Activated naive CD4-positive, alpha-beta T cell treated with anti-CD3 and anti-CD28 coated beads, Interleukin-2, amount 50 U/mL, for 72 hours (primary cell): ENCODE measurements around the gene NANOG. TPM values are rescaled to one million over a fixed set of nuclear protein-coding genes. Genes with fewer than 3 reads are reported as not detected.
A peak's percentile ranks its signal among the peaks of the same experiment; 100 is the strongest.
"Not testable (repeated sequence)": the region's sequence is repeated elsewhere in the genome, so short reads cannot be mapped to it uniquely, and the experiment has no call there.

Experiments
- ATAC-seq, 2 donors: fragments of 150-1000 bp; cut with Tn5 transposase; 2 replicates each; pipeline ENCODE4 v1.10.0; 2021; ENCODE audit warnings: mild to moderate bottlenecking in 2 of 2, moderate library complexity in 2 of 2
- DNase-seq, 2 donors: peaks; one replicate each; pipeline ENCODE4 v3.0.0; 2021 to 2022; ENCODE audit warnings: low spot score in 2 of 2
- H3K27ac Mint-ChIP-seq, 2 donors: one replicate each; pipeline ENCODE4 v1.8.0; 2022; ENCODE audit warnings: mild to moderate bottlenecking in 2 of 2, mixed read lengths in 2 of 2
- H3K36me3 Mint-ChIP-seq, 2 donors: one replicate each; pipeline ENCODE4 v1.8.0; 2022; ENCODE audit warnings: mixed read lengths in 2 of 2
- H3K9me3 Mint-ChIP-seq, 2 donors: one replicate each; pipeline ENCODE4 v1.8.0; 2022; ENCODE audit warnings: mixed read lengths in 2 of 2
- total RNA-seq, 2 donors: library from RNA; stranded (reverse); gene quantifications; one replicate each; pipeline ENCODE4 v1.2.3, GENCODE V29; 2022

NANOG gene
- total RNA-seq, 2 donors from 2014 or later, result not detected

DNA sequence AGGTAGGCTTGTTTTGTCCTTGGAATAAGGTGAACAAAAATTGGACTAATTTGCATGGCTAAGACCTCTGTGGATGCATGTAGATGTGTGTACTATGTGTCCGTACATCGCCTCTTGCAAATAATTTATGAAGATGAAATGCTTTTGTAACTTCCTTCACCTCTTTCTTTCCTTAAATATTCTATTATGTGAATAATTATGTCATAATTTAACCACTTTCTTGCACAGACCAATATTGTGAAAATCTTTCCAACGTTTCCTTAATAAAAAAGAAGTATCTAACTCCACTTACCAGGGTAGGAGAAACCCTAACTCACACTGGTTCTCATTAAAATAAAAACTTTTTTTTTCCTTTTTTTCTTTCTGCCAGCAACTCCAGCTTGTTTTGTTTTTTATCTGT, 4.0 kb downstream of the NANOG start:
- Mint-ChIP-seq H3K9me3 (no peaks in the 10 kb centered on the region), H3K36me3 (no peaks in the 10 kb centered on the region), H3K27ac (no peak overlapping the region)
- no peak for DNase-seq
- no peak for ATAC-seq

DNA sequence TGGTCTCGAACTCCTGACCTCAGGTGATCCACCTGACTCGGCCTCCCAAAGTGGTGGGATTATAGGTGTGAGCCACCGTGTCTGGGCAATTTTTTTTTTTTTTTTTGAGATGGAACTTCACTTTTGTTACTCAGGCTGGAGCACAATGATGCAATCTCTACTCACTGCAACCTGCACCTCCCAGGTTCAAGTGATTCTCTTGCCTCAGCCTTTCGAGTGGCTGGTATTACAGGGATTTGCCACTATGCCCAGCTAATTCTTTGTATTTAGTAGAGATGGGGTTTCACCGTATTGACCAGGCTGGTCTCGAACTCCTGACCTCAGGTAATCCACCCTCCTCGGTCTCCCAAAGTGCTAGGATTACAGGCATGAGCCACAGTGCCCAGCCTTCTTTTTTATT, 8.1 kb downstream of the NANOG start:
- not testable (repeated sequence) for H3K36me3 Mint-ChIP-seq, H3K9me3 Mint-ChIP-seq, ATAC-seq, DNase-seq, H3K27ac Mint-ChIP-seq

DNA sequence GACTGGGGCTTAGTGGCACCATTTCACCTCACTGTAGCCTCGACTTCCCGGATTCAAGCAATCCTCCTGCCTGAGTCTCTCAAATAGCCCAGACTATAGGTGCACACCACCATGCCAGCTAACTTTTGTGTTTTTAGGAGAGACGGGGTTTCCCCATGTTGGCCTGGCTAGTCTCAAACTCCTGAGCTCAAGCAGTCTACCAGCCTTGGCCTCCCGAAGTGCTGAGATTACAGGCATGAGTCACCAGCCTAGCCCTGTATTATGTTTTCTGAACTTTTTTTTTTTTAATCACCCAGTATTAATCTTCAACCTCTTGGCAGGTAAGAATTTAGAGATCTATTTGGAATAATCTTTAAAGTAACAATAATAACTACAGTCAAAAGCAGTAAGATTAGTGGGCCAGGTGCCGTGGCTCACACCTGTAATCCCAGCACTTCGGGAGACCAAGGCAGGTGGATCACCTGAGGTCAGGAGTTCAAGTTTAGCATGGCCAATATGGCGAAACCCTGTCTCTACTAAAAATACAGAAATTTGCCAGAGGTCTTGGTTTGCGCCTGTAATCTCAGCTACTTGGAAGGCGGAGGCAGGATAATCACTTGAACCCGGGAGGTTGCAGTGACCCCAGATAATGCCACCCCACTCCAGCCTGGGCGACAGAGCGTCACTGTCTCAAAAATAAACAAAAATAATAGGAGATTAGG, 8.6 kb downstream of the NANOG start:
- H3K27ac Mint-ChIP-seq, result no peak overlapping the region
- ATAC-seq, result no peak
- no peaks in the 10 kb centered on the region for H3K36me3 Mint-ChIP-seq
- no peak for DNase-seq
- no peaks in the 10 kb centered on the region for H3K9me3 Mint-ChIP-seq

DNA sequence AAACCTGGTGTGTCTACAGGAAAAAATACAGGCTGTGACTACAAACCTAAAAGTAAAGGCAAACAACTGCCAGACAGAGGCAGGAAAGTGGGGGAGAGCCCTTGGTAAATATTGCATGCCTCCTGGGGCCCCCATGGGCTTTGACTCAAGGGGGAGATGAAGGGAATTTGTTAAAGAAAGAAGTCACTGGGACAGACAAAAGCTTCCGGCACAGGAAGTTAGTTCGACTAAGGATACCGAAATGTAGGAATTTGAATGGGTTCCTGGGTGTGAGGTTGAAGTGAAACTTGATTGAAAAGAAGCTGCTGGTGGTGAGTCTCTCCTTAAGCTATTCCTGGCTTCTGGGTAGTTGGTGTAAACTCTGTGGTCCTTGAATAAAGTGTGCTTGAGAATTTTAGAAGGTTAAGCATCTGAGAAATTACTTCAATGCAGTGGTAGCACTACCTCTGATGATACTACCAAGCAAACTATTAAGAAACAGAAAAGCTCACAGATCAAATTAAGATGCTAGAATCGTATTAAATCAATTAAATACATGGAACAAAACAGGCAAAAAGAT, 9.6 kb downstream of the NANOG start:
- not testable (repeated sequence) for ATAC-seq

DNA sequence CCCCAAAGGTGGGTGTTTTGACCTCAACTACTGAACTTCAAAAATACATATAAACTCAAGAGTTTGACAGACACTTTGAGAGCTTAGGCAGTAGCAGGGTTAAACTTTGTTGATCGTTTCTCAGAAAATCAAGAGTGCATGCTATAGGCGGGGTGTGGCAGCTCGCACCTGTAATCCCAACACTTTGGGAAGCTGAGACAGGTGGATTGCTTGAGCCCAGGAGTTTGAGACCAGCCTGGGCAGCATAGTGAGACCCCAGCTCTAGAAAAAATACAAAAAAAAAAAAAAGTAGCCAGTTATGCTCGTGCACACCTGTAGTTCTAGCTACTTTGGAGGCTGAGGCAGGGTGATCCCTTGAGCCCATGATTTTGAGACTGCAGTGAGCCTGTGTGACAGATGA, 12.3 kb downstream of the NANOG start:
- H3K9me3 Mint-ChIP-seq, result no peaks in the 10 kb centered on the region
- no peak for DNase-seq
- H3K27ac Mint-ChIP-seq, result no peak overlapping the region
- no peaks in the 10 kb centered on the region for H3K36me3 Mint-ChIP-seq
- ATAC-seq, result no peak

More for the DNA sequence above, 9.6 kb downstream of the NANOG start:
- H3K27ac Mint-ChIP-seq, DNase-seq, H3K9me3 Mint-ChIP-seq, H3K36me3 Mint-ChIP-seq: not testable (repeated sequence)

DNA sequence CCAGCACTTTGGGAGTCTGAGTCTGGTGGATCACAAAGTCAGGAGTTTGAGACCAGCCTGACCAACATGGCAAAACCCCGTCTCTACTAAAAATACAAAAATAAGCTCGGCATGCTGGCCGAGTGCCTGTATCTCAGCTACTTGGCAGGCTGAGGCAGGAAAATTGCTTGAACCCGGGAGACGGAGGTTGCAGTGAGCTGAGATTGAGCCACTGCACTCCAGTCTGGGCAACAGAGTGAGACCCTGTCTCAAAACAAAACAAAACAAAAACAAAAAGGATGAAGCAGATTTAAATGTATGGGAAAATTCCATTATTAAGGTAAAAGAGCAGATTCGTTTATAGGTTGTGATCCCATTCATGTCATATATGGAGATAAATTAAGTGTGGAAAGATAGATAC, 17.1 kb downstream of the NANOG start:
- H3K27ac Mint-ChIP-seq, DNase-seq, H3K36me3 Mint-ChIP-seq, H3K9me3 Mint-ChIP-seq, ATAC-seq: not testable (repeated sequence)

DNA sequence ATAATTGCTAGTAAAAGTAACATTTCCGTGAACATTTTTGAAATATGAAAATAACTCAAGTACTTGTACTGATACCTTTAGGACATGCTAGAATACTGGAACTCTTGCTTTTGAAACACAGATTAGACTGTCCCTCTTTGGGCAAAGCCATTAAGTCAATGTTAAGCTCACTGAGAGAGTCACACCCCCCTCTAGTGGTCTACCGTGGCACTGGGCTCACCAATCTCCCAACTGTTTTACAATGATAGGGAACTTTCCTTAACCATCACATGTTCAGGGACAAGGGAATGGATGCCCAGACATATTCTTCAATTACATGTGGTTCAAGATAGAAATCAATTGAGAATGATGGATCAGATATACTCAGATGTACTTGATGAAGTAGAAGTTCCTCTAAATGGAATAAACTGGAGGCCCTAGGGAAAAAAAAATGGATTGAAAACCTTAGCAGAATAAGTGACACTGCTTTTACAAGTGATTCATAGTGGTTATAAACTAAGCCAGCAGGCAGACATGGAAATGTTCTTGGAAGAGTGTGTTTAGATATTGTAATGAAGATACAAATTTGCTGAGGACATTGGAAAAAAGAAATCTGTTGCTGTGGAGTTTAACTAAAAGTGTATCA, 17.8 kb downstream of the NANOG start:
- DNase-seq, result peak in 1 of 2 donors; percentile 73
- no peaks in the 10 kb centered on the region for H3K9me3 Mint-ChIP-seq
- ATAC-seq, result peak; percentile 71 to 73
- H3K36me3 Mint-ChIP-seq, result no peaks in the 10 kb centered on the region
- H3K27ac Mint-ChIP-seq, result no peak overlapping the region

DNA sequence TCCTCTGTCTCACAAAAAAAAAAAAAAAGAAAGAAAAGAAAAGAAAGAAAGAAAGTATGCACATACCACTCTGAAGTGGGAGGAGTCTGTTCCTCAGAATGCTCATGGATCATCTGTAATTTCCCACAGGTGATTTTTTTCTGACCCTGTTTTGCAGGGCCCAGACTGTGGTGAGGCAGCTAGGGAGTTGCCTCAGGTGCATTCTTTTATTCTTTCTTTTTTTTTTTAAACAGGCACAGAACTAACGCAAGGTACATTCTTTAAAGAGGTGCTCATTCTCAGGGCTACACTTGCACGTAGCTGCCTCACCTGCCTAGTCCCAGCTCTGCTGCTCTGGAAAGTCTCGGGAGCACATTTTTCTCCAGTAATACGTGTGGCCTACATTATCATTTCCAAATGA, 36.6 kb downstream of the NANOG start:
- not testable (repeated sequence) for ATAC-seq, H3K9me3 Mint-ChIP-seq, H3K36me3 Mint-ChIP-seq, DNase-seq, H3K27ac Mint-ChIP-seq

DNA sequence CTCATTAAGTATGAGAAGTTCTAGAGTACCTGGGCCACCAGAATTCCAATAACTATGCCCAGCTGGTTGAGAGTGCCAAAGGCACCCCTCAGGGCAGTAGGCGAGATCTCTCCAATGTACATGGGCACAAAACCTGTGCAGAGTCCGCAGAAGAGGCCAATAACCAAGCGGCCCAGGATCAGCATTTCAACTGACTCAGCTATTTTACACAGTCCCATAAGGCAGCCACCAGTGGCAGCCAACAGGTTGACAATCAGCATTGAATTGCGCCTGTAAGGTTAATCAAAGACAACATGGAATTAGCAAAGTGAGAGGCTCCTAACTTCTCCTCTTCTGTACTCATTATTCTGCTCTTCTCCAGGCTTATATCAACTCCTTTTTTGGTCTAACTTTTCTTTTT, 40.5 kb downstream of the NANOG start:
- not testable (repeated sequence) for ATAC-seq, H3K36me3 Mint-ChIP-seq, H3K9me3 Mint-ChIP-seq, H3K27ac Mint-ChIP-seq, DNase-seq

DNA sequence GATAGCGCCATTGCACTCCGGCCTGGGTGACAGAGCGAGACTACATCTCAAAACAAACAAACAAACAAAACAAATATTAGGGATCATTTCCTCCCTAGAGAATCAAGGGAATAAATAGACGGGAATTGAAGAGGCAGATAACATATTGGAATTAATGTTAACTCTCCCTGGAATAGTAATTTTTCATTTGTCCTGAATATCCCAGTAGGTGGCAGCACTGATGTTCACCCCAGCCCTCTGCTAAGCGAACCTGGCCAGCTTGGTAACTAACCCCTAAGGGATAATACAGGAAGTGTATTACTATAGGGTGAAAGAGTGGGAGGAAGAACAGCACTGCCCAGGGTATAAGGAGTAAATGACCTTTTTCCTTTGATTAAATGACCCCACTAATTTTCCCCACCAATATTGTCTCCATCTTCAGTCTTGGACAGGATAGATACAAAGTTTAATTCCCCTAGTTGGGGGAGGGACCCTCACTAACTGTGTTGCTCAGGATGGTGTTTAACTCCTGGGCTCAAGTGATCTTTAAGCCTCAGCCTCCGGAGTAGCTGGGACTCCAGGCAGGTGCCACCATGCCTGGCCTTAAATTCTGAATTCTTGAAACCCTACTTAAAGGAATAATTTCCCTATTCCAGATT, 43.0 kb downstream of the NANOG start:
- DNase-seq, result peak in 1 of 2 donors; percentile 36
- no peak overlapping the region for H3K27ac Mint-ChIP-seq
- peak; percentile 78 to 89 for ATAC-seq
- H3K36me3 Mint-ChIP-seq, result no peaks in the 10 kb centered on the region
- no peaks in the 10 kb centered on the region for H3K9me3 Mint-ChIP-seq

DNA sequence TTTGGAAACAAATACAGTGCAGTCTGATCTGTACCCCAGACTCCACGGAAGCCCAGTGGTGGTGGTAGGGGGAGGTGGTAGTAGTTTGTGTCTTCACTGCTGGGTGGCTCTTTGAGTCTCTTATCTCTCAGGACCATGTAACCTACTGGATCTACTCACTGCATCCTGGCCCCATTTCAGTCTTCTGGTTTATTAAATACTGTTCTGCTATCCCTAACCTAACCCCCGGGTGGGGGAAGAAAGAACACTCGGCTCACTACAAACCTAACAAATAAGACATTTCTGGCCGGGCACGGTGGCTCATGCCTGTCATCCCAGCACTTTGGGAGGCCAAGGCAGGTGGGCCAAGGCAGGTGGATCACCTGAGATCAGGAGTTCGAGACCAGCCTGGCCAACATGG, 44.0 kb downstream of the NANOG start:
- not testable (repeated sequence) for H3K27ac Mint-ChIP-seq, DNase-seq, H3K9me3 Mint-ChIP-seq, H3K36me3 Mint-ChIP-seq
- peak in 1 of 2 donors; percentile 35 for ATAC-seq

DNA sequence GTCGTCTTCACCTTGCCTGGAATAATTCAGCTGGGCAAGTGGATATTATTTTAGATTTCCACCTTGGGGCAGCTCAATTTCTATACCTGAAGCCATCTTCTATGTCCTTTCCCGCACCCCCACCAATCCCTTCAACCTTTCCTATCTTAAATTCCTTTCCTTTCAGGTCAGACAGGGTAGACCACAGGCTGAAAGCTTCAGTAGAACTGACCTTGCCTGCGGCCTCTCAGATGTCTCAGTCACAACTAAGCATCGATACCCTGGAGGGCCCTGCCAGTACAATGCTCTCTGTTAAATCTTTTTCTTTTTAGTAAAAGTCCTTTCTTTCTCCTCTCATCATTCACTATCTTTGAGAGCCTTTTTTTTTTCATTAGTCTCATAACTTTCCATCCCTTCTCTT, 44.6 kb downstream of the NANOG start:
- no peaks in the 10 kb centered on the region for H3K9me3 Mint-ChIP-seq
- H3K36me3 Mint-ChIP-seq, result no peaks in the 10 kb centered on the region
- ATAC-seq (no peak), DNase-seq (no peak)
- H3K27ac Mint-ChIP-seq, result no peak overlapping the region

DNA sequence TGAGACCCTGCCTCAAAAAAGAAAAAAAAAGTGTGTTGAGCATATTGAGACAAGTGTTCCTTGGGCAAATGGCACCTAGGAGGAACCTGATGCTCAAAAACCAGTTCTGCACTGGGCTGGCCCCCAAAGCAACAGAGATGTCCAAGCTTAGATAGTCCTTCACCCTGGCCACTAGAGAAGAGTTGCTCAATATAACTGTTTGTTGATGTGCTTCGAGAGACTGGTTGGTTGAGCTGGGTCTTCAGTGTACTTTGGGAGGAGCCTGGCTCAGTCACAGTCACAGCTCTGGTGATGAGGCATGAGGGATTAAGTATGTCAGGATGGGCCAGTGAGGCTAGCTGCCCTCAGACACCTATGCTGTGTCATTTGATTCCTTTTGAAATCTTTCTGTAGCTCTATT, 45.5 kb downstream of the NANOG start:
- Mint-ChIP-seq H3K27ac (no peak overlapping the region), H3K36me3 (no peaks in the 10 kb centered on the region), H3K9me3 (no peaks in the 10 kb centered on the region)
- DNase-seq, result no peak
- ATAC-seq, result no peak

DNA sequence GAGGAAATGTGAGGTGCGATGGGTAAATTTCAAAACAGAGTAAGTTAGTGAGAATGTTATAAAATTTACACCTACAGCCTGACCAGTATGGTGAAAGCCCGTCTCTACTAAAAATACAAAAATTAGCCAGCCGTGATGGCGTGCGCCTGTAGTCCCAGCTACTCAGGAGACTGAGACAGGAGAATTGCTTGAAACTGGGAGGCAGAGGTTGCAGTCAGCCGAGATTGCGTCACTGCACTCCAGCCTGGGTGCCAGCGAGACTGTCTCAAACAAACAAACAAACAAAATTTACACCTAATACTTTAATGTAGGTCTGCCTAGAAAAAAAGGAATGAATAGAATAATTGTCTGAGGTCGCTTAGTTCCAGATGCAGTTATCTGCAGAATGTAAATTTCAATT, 45.9 kb downstream of the NANOG start:
- DNase-seq (no peak), ATAC-seq (no peak)
- H3K9me3 Mint-ChIP-seq, result no peaks in the 10 kb centered on the region
- H3K27ac Mint-ChIP-seq, result no peak overlapping the region
- H3K36me3 Mint-ChIP-seq, result no peaks in the 10 kb centered on the region

DNA sequence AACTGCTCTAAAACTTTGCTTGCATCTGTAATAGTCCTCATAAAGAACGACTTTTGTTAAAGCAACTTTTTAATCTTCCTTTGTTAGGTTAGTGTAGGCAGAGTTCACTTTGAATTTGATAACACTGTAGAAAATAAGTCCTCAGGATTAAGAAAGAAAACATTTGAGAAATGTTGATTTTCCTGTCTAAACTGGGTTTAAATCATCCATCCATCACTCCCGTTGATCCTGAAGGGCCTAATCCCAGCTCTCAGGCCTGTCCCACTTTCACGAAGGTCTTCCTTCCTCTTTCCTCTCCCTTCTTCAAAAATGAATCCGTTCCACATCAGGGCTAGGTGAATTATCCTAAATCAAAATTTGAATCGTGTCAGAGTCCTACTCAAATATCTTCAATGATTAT, 46.6 kb downstream of the NANOG start:
- Mint-ChIP-seq H3K27ac (no peak overlapping the region), H3K9me3 (no peaks in the 10 kb centered on the region), H3K36me3 (no peaks in the 10 kb centered on the region)
- DNase-seq (no peak), ATAC-seq (no peak)

DNA sequence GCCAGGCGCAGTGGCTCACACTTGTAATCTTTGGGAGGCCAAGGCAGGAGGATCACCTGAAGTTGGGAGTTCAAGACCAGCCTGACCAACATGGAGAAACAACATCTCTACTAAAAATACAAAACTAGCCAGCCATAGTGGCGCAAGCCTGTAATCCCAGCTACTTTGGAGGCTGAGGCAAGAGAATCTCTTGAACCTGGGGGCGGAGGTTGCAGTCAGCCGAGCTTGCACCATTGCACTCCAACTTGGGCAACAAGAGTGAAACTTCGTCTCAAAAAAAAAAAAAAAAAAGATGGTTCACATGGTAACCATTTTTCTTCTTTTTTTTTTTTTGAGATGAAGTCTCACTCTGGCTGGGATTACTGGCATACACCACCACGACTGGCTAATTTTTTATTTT, 48.2 kb downstream of the NANOG start:
- no peaks in the 10 kb centered on the region for H3K36me3 Mint-ChIP-seq
- H3K27ac Mint-ChIP-seq, result no peak overlapping the region
- DNase-seq, result no peak
- ATAC-seq, result no peak
- H3K9me3 Mint-ChIP-seq, result no peaks in the 10 kb centered on the region

DNA sequence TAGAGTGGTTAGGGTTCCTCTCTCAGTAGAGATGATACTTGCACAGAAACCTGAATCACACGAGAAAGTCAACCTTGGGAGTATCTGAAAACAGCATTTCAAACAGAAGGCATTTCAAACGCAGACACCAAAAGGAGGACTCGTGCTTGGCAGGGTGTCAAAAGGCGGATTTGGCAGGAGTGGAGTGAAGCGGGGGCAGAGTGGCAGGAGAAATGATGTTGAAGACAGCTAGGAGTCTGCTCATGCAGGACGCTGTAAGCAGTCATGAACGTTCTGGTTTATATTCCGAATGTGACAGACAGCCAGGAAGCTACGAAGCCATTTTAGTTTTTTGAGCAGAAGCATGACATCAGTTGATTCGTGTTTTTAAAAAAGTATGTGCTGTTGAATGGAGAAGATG, 50.0 kb downstream of the NANOG start:
- ATAC-seq, H3K9me3 Mint-ChIP-seq: not testable (repeated sequence)

More for the DNA sequence above, 50.0 kb downstream of the NANOG start:
- not testable (repeated sequence) for H3K36me3 Mint-ChIP-seq, DNase-seq, H3K27ac Mint-ChIP-seq
